OCI-LY1 (cell line): ENCODE data around the gene PRKCZ.

Experiments
- CTCF ChIP-seq: fragments of 200-600 bp; sonication (generic), shearing (Covaris generic); IDR thresholded peaks from 2 replicates; pipeline ENCODE4 v1.5.1; 2017; ENCODE audit warnings: mild to moderate bottlenecking, antibody characterized with exemption, low read length, moderate library complexity, mixed read lengths
- EZH2 ChIP-seq: fragments of 200-600 bp; sonication (generic), shearing (Covaris generic); IDR thresholded peaks from 2 replicates; pipeline ENCODE4 v1.8.0; 2017; ENCODE audit warnings: borderline replicate concordance, mixed run types, mild to moderate bottlenecking, antibody characterized with exemption, low read length, moderate library complexity, mixed read lengths

- no peak for TF ChIP-seq CTCF
- no peak for TF ChIP-seq EZH2
Measured at GRCh38 chr1:2215329-2215728, 165.1 kb downstream of the PRKCZ start.
